Testis (tissue), 2 donors: Measurements from ENCODE around the gene GDAP1L1.

ENCODE experiments used
- CTCF ChIP-seq, 3 experiments: fragments of 450-650 bp in 2 of 3; fragments of 200-600 bp in 1 of 3; sonication (generic) in 1 of 3; IDR thresholded peaks; one replicate each; pipeline ENCODE4 v1.5.1; 2016 to 2019; ENCODE audit warnings: antibody characterized with exemption in 3 of 3, mild to moderate bottlenecking in 2 of 3, moderate library complexity in 1 of 3
- POLR2A ChIP-seq: fragments of 450-650 bp; IDR thresholded peaks from one replicate; pipeline ENCODE4 v1.6.1; 2017; ENCODE audit warnings: antibody characterized with exemption, mild to moderate bottlenecking, moderate library complexity

- no peak for TF ChIP-seq CTCF (IDR thresholded peaks at IDR 0.05)
- no peak for TF ChIP-seq POLR2A
Observed at GRCh38 chr20:44258226-44258890, 11.2 kb downstream of the GDAP1L1 start.
